ENCODE data around the gene KMT2E. TPM values are rescaled to one million over a fixed set of nuclear protein-coding genes. Genes with fewer than 3 reads are reported as not detected.

The KMT2E gene
- total RNA-seq, result 10 to 100 TPM; 63.3 to 63.4 TPM

- H3K4me1 Mint-ChIP-seq (ENCODE audit: low read depth), result peaks cover 19% of the 10 kb centered on the region
- H3K4me3 Mint-ChIP-seq, result peak within 1 kb of the TSS; percentile 95
- CTCF ChIA-PET, result interaction anchor here (0.9 to 14.2 kb wide), 3 partner anchors 9 to 32 kb away, joined by 3 to 140 read pairs (median 3); no protein-coding TSS in a partner anchor
- H3K9me3 Mint-ChIP-seq, result no peaks in the 10 kb centered on the region
- intact Hi-C loops (cut with micrococcal nuclease), result loop anchor here (1.0 to 5.0 kb wide), 13 partner anchors 69 to 1667 kb away; partner anchors contain the start of genes PSMC2, PUS7, RINT1 and SRPK2
- peaks cover 72% of the 10 kb centered on the region for H3K36me3 Mint-ChIP-seq (ENCODE audit: low read depth)
- peak within 1 kb of the TSS; percentile 99 for H3K27ac Mint-ChIP-seq
- no peaks in the 10 kb centered on the region for H3K27me3 Mint-ChIP-seq (ENCODE audit: low read depth)
- DNase-seq, result peak; percentile 93
Observed at GRCh38 chr7:105013816-105014692, at the start of gene KMT2E. TSS of gene KMT2E (plus strand) at chr7:105014205. CDS start at chr7:105040953, 26,748 bp downstream.

GRCh38 chr7:104964626-104965236 lies 49.3 kb upstream of the KMT2E start:
- peaks cover 18% of the 10 kb centered on the region for H3K36me3 Mint-ChIP-seq (ENCODE audit: low read depth)
- no peak for DNase-seq
- intact Hi-C loops (cut with micrococcal nuclease), result no loop called here
- H3K27ac Mint-ChIP-seq, result no peak overlapping the region
- no peaks in the 10 kb centered on the region for H3K27me3 Mint-ChIP-seq (ENCODE audit: low read depth)
- CTCF ChIA-PET, result interaction anchor here (0.6 to 6.2 kb wide), 2 partner anchors 16 to 429 kb away, joined by 6 to 24 read pairs; no protein-coding TSS in a partner anchor
- H3K4me3 Mint-ChIP-seq, result no peak overlapping the region
- H3K9me3 Mint-ChIP-seq, result no peaks in the 10 kb centered on the region
- H3K4me1 Mint-ChIP-seq (ENCODE audit: low read depth), result peaks cover 4% of the 10 kb centered on the region

GRCh38 chr7:104966022-104966421 lies 48.0 kb upstream of the KMT2E start:
- intact Hi-C loops (cut with micrococcal nuclease), result no loop called here
- no peak for DNase-seq
- Mint-ChIP-seq H3K27ac (no peak overlapping the region), H3K4me3 (no peak overlapping the region), H3K4me1 (ENCODE audit: low read depth) (peaks cover 4% of the 10 kb centered on the region), H3K9me3 (no peaks in the 10 kb centered on the region), H3K27me3 (ENCODE audit: low read depth) (no peaks in the 10 kb centered on the region), H3K36me3 (ENCODE audit: low read depth) (peaks cover 18% of the 10 kb centered on the region)
- CTCF ChIA-PET, result interaction anchor here (0.8 to 6.2 kb wide), 4 partner anchors 10 to 36 kb away, joined by 3 to 24 read pairs (median 3); no protein-coding TSS in a partner anchor

- Mint-ChIP-seq H3K36me3 (ENCODE audit: low read depth) (peaks cover 18% of the 10 kb centered on the region), H3K4me1 (ENCODE audit: low read depth) (peaks cover 4% of the 10 kb centered on the region), H3K4me3 (no peak overlapping the region), H3K9me3 (no peaks in the 10 kb centered on the region), H3K27me3 (ENCODE audit: low read depth) (no peaks in the 10 kb centered on the region), H3K27ac (no peak overlapping the region)
- intact Hi-C loops (cut with micrococcal nuclease), result no loop called here
- CTCF ChIA-PET, result interaction anchor here (0.9 to 6.2 kb wide), 3 partner anchors 14 to 48 kb away, joined by 3 to 24 read pairs (median 3); no protein-coding TSS in a partner anchor
- no peak for DNase-seq
Observed at GRCh38 chr7:104967088-104967487, 46.9 kb upstream of the KMT2E start.

GRCh38 chr7:104967595-104967994 lies 46.4 kb upstream of the KMT2E start:
- Mint-ChIP-seq H3K9me3 (no peaks in the 10 kb centered on the region), H3K27me3 (ENCODE audit: low read depth) (no peaks in the 10 kb centered on the region), H3K36me3 (ENCODE audit: low read depth) (peaks cover 15% of the 10 kb centered on the region), H3K4me1 (ENCODE audit: low read depth) (peaks cover 3% of the 10 kb centered on the region), H3K27ac (no peak overlapping the region), H3K4me3 (no peak overlapping the region)
- CTCF ChIA-PET, result interaction anchor here (0.6 to 6.2 kb wide), 3 partner anchors 13 to 621 kb away, joined by 3 to 24 read pairs (median 3); no protein-coding TSS in a partner anchor
- intact Hi-C loops (cut with micrococcal nuclease), result no loop called here
- DNase-seq, result no peak

- H3K27me3 Mint-ChIP-seq (ENCODE audit: low read depth), result no peaks in the 10 kb centered on the region
- CTCF ChIA-PET, result interaction anchor here (0.8 to 6.2 kb wide), 3 partner anchors 10 to 85 kb away, joined by 3 to 24 read pairs (median 5); no protein-coding TSS in a partner anchor
- DNase-seq, result no peak
- intact Hi-C loops (cut with micrococcal nuclease), result no loop called here
- H3K9me3 Mint-ChIP-seq, result no peaks in the 10 kb centered on the region
- peaks cover 3% of the 10 kb centered on the region for H3K4me1 Mint-ChIP-seq (ENCODE audit: low read depth)
- H3K27ac Mint-ChIP-seq, result no peak overlapping the region
- H3K36me3 Mint-ChIP-seq (ENCODE audit: low read depth), result peaks cover 10% of the 10 kb centered on the region
- H3K4me3 Mint-ChIP-seq, result no peak overlapping the region
Observed at GRCh38 chr7:104968648-104969047, 45.4 kb upstream of the KMT2E start.

- Mint-ChIP-seq H3K27ac (no peak overlapping the region), H3K36me3 (ENCODE audit: low read depth) (peaks cover 4% of the 10 kb centered on the region), H3K4me1 (ENCODE audit: low read depth) (peaks cover 9% of the 10 kb centered on the region), H3K27me3 (ENCODE audit: low read depth) (no peaks in the 10 kb centered on the region), H3K4me3 (no peak overlapping the region), H3K9me3 (no peaks in the 10 kb centered on the region)
- intact Hi-C loops (cut with micrococcal nuclease), result no loop called here
- CTCF ChIA-PET, result interaction anchor here (0.8 to 6.2 kb wide), 3 partner anchors 10 to 85 kb away, joined by 3 to 24 read pairs (median 5); no protein-coding TSS in a partner anchor
- DNase-seq, result no peak
Observed at GRCh38 chr7:104969183-104969582, 44.8 kb upstream of the KMT2E start.

GRCh38 chr7:104971290-104972071 lies 42.5 kb upstream of the KMT2E start:
- H3K36me3 Mint-ChIP-seq (ENCODE audit: low read depth), result peaks cover 2% of the 10 kb centered on the region
- no peaks in the 10 kb centered on the region for H3K9me3 Mint-ChIP-seq
- DNase-seq, result no peak
- H3K4me3 Mint-ChIP-seq, result no peak overlapping the region
- H3K27me3 Mint-ChIP-seq (ENCODE audit: low read depth), result no peaks in the 10 kb centered on the region
- no peak overlapping the region for H3K27ac Mint-ChIP-seq
- CTCF ChIA-PET, result interaction anchor here (1.5 to 6.2 kb wide), 3 partner anchors 10 to 39 kb away, joined by 5 to 24 read pairs (median 11); no protein-coding TSS in a partner anchor
- intact Hi-C loops (cut with micrococcal nuclease), result no loop called here
- peaks cover 10% of the 10 kb centered on the region for H3K4me1 Mint-ChIP-seq (ENCODE audit: low read depth)

GRCh38 chr7:104972500-104972899 lies 41.5 kb upstream of the KMT2E start:
- DNase-seq, result no peak
- H3K9me3 Mint-ChIP-seq, result no peaks in the 10 kb centered on the region
- no peaks in the 10 kb centered on the region for H3K27me3 Mint-ChIP-seq (ENCODE audit: low read depth)
- no peak overlapping the region for H3K27ac Mint-ChIP-seq
- CTCF ChIA-PET, result interaction anchor here (0.7 to 1.8 kb wide), 4 partner anchors 9 to 179 kb away, joined by 4 to 11 read pairs (median 4); no protein-coding TSS in a partner anchor
- peaks cover 13% of the 10 kb centered on the region for H3K4me1 Mint-ChIP-seq (ENCODE audit: low read depth)
- intact Hi-C loops (cut with micrococcal nuclease), result no loop called here
- no peak overlapping the region for H3K4me3 Mint-ChIP-seq
- no peaks in the 10 kb centered on the region for H3K36me3 Mint-ChIP-seq (ENCODE audit: low read depth)

- Mint-ChIP-seq H3K27ac (no peak overlapping the region), H3K4me1 (ENCODE audit: low read depth) (peaks cover 13% of the 10 kb centered on the region), H3K9me3 (no peaks in the 10 kb centered on the region), H3K27me3 (ENCODE audit: low read depth) (no peaks in the 10 kb centered on the region), H3K4me3 (no peak overlapping the region), H3K36me3 (ENCODE audit: low read depth) (no peaks in the 10 kb centered on the region)
- CTCF ChIA-PET, result interaction anchor here (1.5 to 1.6 kb wide), 2 partner anchors 11 to 25 kb away, joined by 3 to 4 read pairs; no protein-coding TSS in a partner anchor
- intact Hi-C loops (cut with micrococcal nuclease), result no loop called here
- DNase-seq, result no peak
Observed at GRCh38 chr7:104973227-104973626, 40.8 kb upstream of the KMT2E start.

GRCh38 chr7:104973909-104974415 lies 40.0 kb upstream of the KMT2E start:
- Mint-ChIP-seq H3K4me1 (ENCODE audit: low read depth) (peaks cover 14% of the 10 kb centered on the region), H3K27ac (no peak overlapping the region)
- CTCF ChIA-PET, result interaction anchor here (1.6 kb wide), 1 partner anchor 12 kb away, joined by 3 read pairs; no protein-coding TSS in a partner anchor

More at GRCh38 chr7:104973909-104974415, 40.0 kb upstream of the KMT2E start:
- intact Hi-C loops (cut with micrococcal nuclease), result no loop called here
- Mint-ChIP-seq H3K9me3 (no peaks in the 10 kb centered on the region), H3K36me3 (ENCODE audit: low read depth) (no peaks in the 10 kb centered on the region), H3K27me3 (ENCODE audit: low read depth) (no peaks in the 10 kb centered on the region), H3K4me3 (no peak overlapping the region)
- no peak for DNase-seq

All from activated naive CD4-positive, alpha-beta T cell treated with anti-CD3 and anti-CD28 coated beads for 36 hours (primary cell).